Endothelial cell of umbilical vein (primary cell): ENCODE results near the gene KCTD2. TPM values are rescaled to one million over a fixed set of nuclear protein-coding genes. Genes with fewer than 3 reads are reported as not detected.
"Not testable (repeated sequence)": the region's sequence is repeated elsewhere in the genome, so short reads cannot be mapped to it uniquely, and the experiment has no call there.

Experiments used
- BruUV-seq: library from RNA; stranded (reverse); fragments of 400-500 nt; replicated peaks from 2 replicates; lab custom pipeline; 2021; lab: Mats Ljungman, UMichigan
- CTCF ChIA-PET: fragments of 300-600, 350-600 bp; sonication (Branson Sonifier 250); formaldehyde crosslinking; loops from one replicate; lab custom pipeline; 2021; ENCODE audit warnings: antibody characterized with exemption, inconsistent platforms; lab: Charles Lee
- POLR2A ChIA-PET: fragments of 300-600, 350-600 bp; sonication (Branson Sonifier 250); formaldehyde crosslinking; loops from one replicate; lab custom pipeline; 2021; ENCODE audit warnings: antibody characterized with exemption, inconsistent platforms; lab: Charles Lee
- DNase-seq: peaks from one replicate; pipeline ENCODE4 v3.0.0-alpha.2; 2011; ENCODE audit warnings: low read depth, low spot score
- FAIRE-seq: peaks from 2 replicates; lab custom pipeline; 2011; peaks lifted over from hg19 to GRCh38; lab: Jason Lieb, UNC
- H2AFZ ChIP-seq: 2 replicates; pipeline ENCODE4 v1.6.0; 2012; ENCODE audit warnings: low read depth, low read length, control low read depth, inconsistent platforms
- H3K27ac ChIP-seq: 2 replicates; pipeline ENCODE4 v1.5.1; 2011; ENCODE audit warnings: low read depth, mild to moderate bottlenecking, control low read depth, low read length, moderate library complexity; ENCODE audit not compliant: insufficient read depth
- H3K27me3 ChIP-seq, 2 experiments: 2 replicates each; pipeline versions ENCODE4 v1.6.0 to v1.6.1; 2011; ENCODE audit warnings: low read length in 2 of 2, mixed read lengths in 1 of 2; ENCODE audit not compliant: control insufficient read depth in 2 of 2, insufficient read depth in 2 of 2
- H3K36me3 ChIP-seq, 2 experiments: 2 replicates in 1 of 2; 3 replicates in 1 of 2; pipeline ENCODE4 v1.5.1; 2011; ENCODE audit warnings: low read length in 2 of 2, mild to moderate bottlenecking in 1 of 2, moderate library complexity in 1 of 2; ENCODE audit not compliant: control insufficient read depth in 2 of 2, insufficient read depth in 2 of 2; ENCODE audit errors: extremely low read depth in 1 of 2
- H3K4me1 ChIP-seq: 3 replicates; pipeline ENCODE4 v1.5.1; 2011; ENCODE audit warnings: mild to moderate bottlenecking, low read length; ENCODE audit not compliant: control insufficient read depth, insufficient read depth; ENCODE audit errors: extremely low read depth
- H3K4me2 ChIP-seq: 2 replicates; pipeline ENCODE4 v1.6.1; 2011; ENCODE audit warnings: low read length, control low read depth, mixed read lengths; ENCODE audit not compliant: insufficient read depth
- H3K4me3 ChIP-seq, 3 experiments: fragments of 200-600 bp in 1 of 3; sonication (generic), shearing (Covaris generic) in 1 of 3; replicated peaks in 1 of 3; 2 replicates each; pipeline ENCODE4 v1.5.1; 2011 to 2016; ENCODE audit warnings: control low read depth in 3 of 3, low read length in 3 of 3, mild to moderate bottlenecking in 2 of 3, inconsistent platforms in 1 of 3, low read depth in 1 of 3, moderate library complexity in 1 of 3; ENCODE audit not compliant: insufficient read depth in 1 of 3
- H3K79me2 ChIP-seq: 2 replicates; pipeline ENCODE4 v1.6.0; 2012; ENCODE audit warnings: low read length, inconsistent platforms; ENCODE audit not compliant: control insufficient read depth, insufficient read depth
- H3K9ac ChIP-seq: replicated peaks from 2 replicates; pipeline ENCODE3; 2011; ENCODE audit warnings: low read length, control low read depth; ENCODE audit not compliant: insufficient read depth; ENCODE audit errors: extremely low read depth
- H3K9me1 ChIP-seq: replicated peaks from 3 replicates; pipeline ENCODE4 v1.6.0; 2011; ENCODE audit warnings: mild to moderate bottlenecking, low read length; ENCODE audit not compliant: control insufficient read depth, insufficient read depth; ENCODE audit errors: extremely low read depth
- H3K9me3 ChIP-seq: replicated peaks from 2 replicates; pipeline ENCODE4 v1.5.1; 2012; ENCODE audit warnings: low read length, inconsistent platforms; ENCODE audit not compliant: control insufficient read depth, insufficient read depth
- H4K20me1 ChIP-seq: replicated peaks from 2 replicates; pipeline ENCODE3; 2011; ENCODE audit warnings: mild to moderate bottlenecking, low read length; ENCODE audit not compliant: control insufficient read depth, insufficient read depth; ENCODE audit errors: extremely low read depth
- CTCF ChIP-seq, 2 donors: IDR thresholded peaks; 1 replicate in 1 of 2; 2 replicates in 1 of 2; pipeline ENCODE4 v1.5.1; 2011; ENCODE audit warnings: low read length in 2 of 2, mild to moderate bottlenecking in 2 of 2, moderate library complexity in 2 of 2, control low read depth in 1 of 2, inconsistent platforms in 1 of 2, low read depth in 1 of 2; ENCODE audit not compliant: insufficient read depth in 1 of 2; ENCODE audit errors: extremely low read depth in 1 of 2
- EZH2 ChIP-seq: IDR thresholded peaks from 2 replicates; pipeline ENCODE4 v1.6.1; 2012; ENCODE audit warnings: borderline replicate concordance, low read depth, mild to moderate bottlenecking, moderate library complexity, low read length, inconsistent platforms; ENCODE audit not compliant: severe bottlenecking
- FOS ChIP-seq: IDR thresholded peaks from 2 replicates; pipeline ENCODE4 v1.6.1; 2011; ENCODE audit warnings: mild to moderate bottlenecking, low read length, moderate library complexity, borderline replicate concordance; ENCODE audit not compliant: insufficient read depth
- GATA2 ChIP-seq: IDR thresholded peaks from 2 replicates; pipeline ENCODE4 v1.7.0; 2011; ENCODE audit warnings: low read depth, mild to moderate bottlenecking, moderate library complexity, mixed read lengths, low read length; ENCODE audit not compliant: insufficient read length, insufficient read depth
- JUN ChIP-seq: IDR thresholded peaks from 2 replicates; pipeline ENCODE4 v1.6.1; 2011; ENCODE audit warnings: borderline replicate concordance, low read depth; ENCODE audit not compliant: insufficient read length, insufficient read depth
- MAX ChIP-seq: IDR thresholded peaks from 2 replicates; pipeline ENCODE4 v1.6.1; 2011; ENCODE audit not compliant: insufficient read depth, insufficient read length
- MYC ChIP-seq: IDR thresholded peaks from one replicate; pipeline ENCODE4 v1.6.1; 2011; ENCODE audit warnings: mild to moderate bottlenecking, low read depth, low read length
- POLR2A ChIP-seq: IDR thresholded peaks from 2 replicates; pipeline ENCODE4 v1.6.1; 2012; ENCODE audit warnings: low read depth, mild to moderate bottlenecking, control low read depth, low read length
- POLR2AphosphoS5 ChIP-seq: IDR thresholded peaks from 2 replicates; pipeline ENCODE4 v1.6.1; 2012; ENCODE audit warnings: low read depth, mild to moderate bottlenecking, control low read depth, low read length, moderate library complexity; ENCODE audit not compliant: insufficient read depth
- dilution Hi-C: fragments of 300-500 bp; cut with MboI; formaldehyde crosslinking; loops from one replicate; pipeline ENCODE4 v1.15.0; 2019; ENCODE audit warnings: low sequenced_read_pairs; ENCODE audit not compliant: extremely low pct_ligation_motif_present
- intact Hi-C: fragments of 100-400 bp; cut with micrococcal nuclease; formaldehyde crosslinking; loops from one replicate; pipeline ENCODE4 v1.10.0; 2022
- polyA plus RNA-seq, 4 experiments: library from polyadenylated mRNA; depleted of rRNA in 3 of 4; stranded (reverse) in 3 of 4; unstranded in 1 of 4; fragments of >200 nt; gene quantifications; 2 replicates each; pipeline versions ENCODE4 v1.2.1 to v1.2.3, GENCODE V29; 2011 to 2012; ENCODE audit warnings: missing spikeins in 1 of 4
- total RNA-seq: library from RNA; stranded (reverse); gene quantifications from 2 replicates; pipeline ENCODE4 v1.2.3, GENCODE V29; 2021

The KCTD2 gene
- total and polyA plus RNA-seq, 2 donors (not counting 3 experiments of a cell fraction or from before 2014, with no cell fraction given) = 23.2 to 24.8 TPM

GRCh38 chr17:75044716-75045115 is 2.3 kb upstream of the KCTD2 start:
- H4K20me1 ChIP-seq = no peaks in the 10 kb centered on the region
- no peaks in the 10 kb centered on the region for H3K27me3 ChIP-seq
- no peaks in the 10 kb centered on the region for H3K9me1 ChIP-seq
- H3K9ac ChIP-seq = no peak overlapping the region
- POLR2A ChIA-PET = no interaction called here
- H3K4me2 ChIP-seq = no peak overlapping the region
- intact Hi-C loops (loop anchor here (5.0 to 10.0 kb wide), 3 partner anchors 63 to 470 kb away; partner anchors contain the start of genes ARMC7, CASKIN2, SUMO2 and TSEN54), dilution Hi-C loops (no loop called here)
- H2AFZ ChIP-seq = no peak overlapping the region
- CTCF ChIA-PET = no interaction called here
- no peaks in the 10 kb centered on the region for H3K9me3 ChIP-seq
- peaks cover 0 to 8% of the 10 kb centered on the region in 2 experiments for H3K36me3 ChIP-seq
- FAIRE-seq (no peak), DNase-seq (no peak)
- TF ChIP-seq JUN (no peak), POLR2AphosphoS5 (no peak), POLR2A (no peak), EZH2 (no peak), MYC (no peak), MAX (no peak), GATA2 (no peak), CTCF (IDR thresholded peaks at IDR 0.05; ENCODE audit: extremely low read depth in 1 of 2, insufficient read depth in 1 of 2, low read depth in 1 of 2, low read length in 2 of 2) (no peak), FOS (no peak)
- H3K4me3 ChIP-seq = no peak overlapping the region
- no peak overlapping the region for H3K27ac ChIP-seq
- peaks cover 13% of the 10 kb centered on the region for H3K4me1 ChIP-seq
- H3K79me2 ChIP-seq = peaks cover 8% of the 10 kb centered on the region
- no TSS peak for BruUV-seq

GRCh38 chr17:75045946-75046406 is 1.0 kb upstream of the KCTD2 start:
- H3K9me1 ChIP-seq, H3K9me3 ChIP-seq, H3K79me2 ChIP-seq, H4K20me1 ChIP-seq, H3K27me3 ChIP-seq, dilution Hi-C loops, POLR2A ChIA-PET, H2AFZ ChIP-seq, H3K36me3 ChIP-seq, H3K27ac ChIP-seq, DNase-seq, BruUV-seq: not testable (repeated sequence)
- H3K4me3 ChIP-seq = peak overlapping the region; percentile 58 to 93 (median 67)
- H3K9ac ChIP-seq = peak overlapping the region; percentile 65
- H3K4me2 ChIP-seq = peak overlapping the region; percentile 4
- intact Hi-C loops = loop anchor here (1.0 to 10.0 kb wide), 5 partner anchors 11 to 469 kb away; partner anchors contain the start of genes ARMC7, CASKIN2, SLC16A5 and SUMO2
- CTCF ChIA-PET = interaction anchor here (0.6 to 1.5 kb wide), 3 partner anchors 14 to 124 kb away, joined by 3 to 9 read pairs (median 4); no protein-coding TSS in a partner anchor
- peak; percentile 57 for FAIRE-seq
- H3K4me1 ChIP-seq = peaks cover 13% of the 10 kb centered on the region
